CD4-positive, CD25-positive, alpha-beta regulatory T cell (primary cell): ENCODE data around the gene SLC38A3. TPM values are rescaled to one million over a fixed set of nuclear protein-coding genes. Genes with fewer than 3 reads are reported as not detected.

Source experiments
- ATAC-seq, 2 donors: fragments of 150-1000 bp; cut with Tn5 transposase; one replicate each; pipeline ENCODE4 v1.10.0; 2021; ENCODE audit warnings: low read depth in 2 of 2, moderate number of reproducible peaks in 2 of 2, moderate library complexity in 1 of 2
- DNase-seq, 3 donors: peaks; one replicate each; pipeline versions ENCODE4 v3.0.0 to v3.0.0-alpha.2; 2012 to 2022; ENCODE audit warnings: mixed read lengths in 1 of 3
- H3K27ac ChIP-seq: one replicate; pipeline ENCODE4 v1.7.0; 2013; ENCODE audit warnings: mild to moderate bottlenecking, low read length; ENCODE audit not compliant: insufficient read depth, poor library complexity, severe bottlenecking
- H3K27me3 ChIP-seq: one replicate; pipeline ENCODE4 v1.7.0; 2013; ENCODE audit warnings: low read length; ENCODE audit not compliant: control insufficient read depth, insufficient read depth
- H3K36me3 ChIP-seq: one replicate; pipeline ENCODE4 v1.7.0; 2013; ENCODE audit warnings: mild to moderate bottlenecking, low read length, moderate library complexity; ENCODE audit not compliant: control insufficient read depth, insufficient read depth
- H3K4me1 ChIP-seq: 2 replicates; pipeline ENCODE4 v1.7.0; 2013; ENCODE audit warnings: mild to moderate bottlenecking, low read length; ENCODE audit not compliant: insufficient read depth, control insufficient read depth, poor library complexity, severe bottlenecking
- H3K4me3 ChIP-seq: one replicate; pipeline ENCODE4 v1.7.0; 2013; ENCODE audit warnings: low read depth, mild to moderate bottlenecking, low read length, moderate library complexity
- H3K9me3 ChIP-seq, 2 experiments: 1 replicate in 1 of 2; 2 replicates in 1 of 2; pipeline ENCODE4 v1.7.0; 2013; ENCODE audit warnings: low read length in 2 of 2, mild to moderate bottlenecking in 1 of 2, moderate library complexity in 1 of 2; ENCODE audit not compliant: control insufficient read depth in 2 of 2
- H3K27ac Mint-ChIP-seq, 3 donors: one replicate each; pipeline ENCODE4 v1.8.0; 2020 to 2022; ENCODE audit warnings: mild to moderate bottlenecking in 3 of 3, mixed read lengths in 3 of 3, moderate library complexity in 2 of 3
- H3K27me3 Mint-ChIP-seq: one replicate; pipeline ENCODE4 v1.8.0; 2022; ENCODE audit warnings: mild to moderate bottlenecking, mixed read lengths
- H3K36me3 Mint-ChIP-seq: one replicate; pipeline ENCODE4 v1.8.0; 2020; ENCODE audit warnings: mixed read lengths
- H3K4me1 Mint-ChIP-seq, 4 donors: one replicate each; pipeline ENCODE4 v1.8.0; 2020 to 2022; ENCODE audit warnings: mixed read lengths in 4 of 4, mild to moderate bottlenecking in 1 of 4
- H3K4me3 Mint-ChIP-seq, 4 donors: one replicate each; pipeline ENCODE4 v1.8.0; 2020 to 2022; ENCODE audit warnings: mild to moderate bottlenecking in 4 of 4, mixed read lengths in 4 of 4, moderate library complexity in 3 of 4
- H3K9me3 Mint-ChIP-seq, 7 donors: one replicate each; pipeline ENCODE4 v1.8.0; 2020 to 2022; ENCODE audit warnings: mixed read lengths in 7 of 7, mild to moderate bottlenecking in 3 of 7, moderate library complexity in 2 of 7
- polyA plus RNA-seq, 4 donors: library from polyadenylated mRNA; unstranded; fragments of 300-500 nt; fragmentation: Illumina TruSeq; gene quantifications; one replicate each; pipeline ENCODE4 v1.2.3, GENCODE V29; 2021
- total RNA-seq: library from RNA; stranded (reverse); gene quantifications from one replicate; pipeline ENCODE4 v1.2.3, GENCODE V29; 2022

Gene SLC38A3
- total and polyA plus RNA-seq, 5 donors from 2014 or later: not detected

GRCh38 chr3:50233176-50233575 is 28.1 kb downstream of the SLC38A3 start:
- no peak for ATAC-seq
- H3K36me3 ChIP-seq: no peaks in the 10 kb centered on the region
- H3K9me3 Mint-ChIP-seq: no peaks in the 10 kb centered on the region
- peaks cover 10% of the 10 kb centered on the region for H3K27me3 Mint-ChIP-seq
- H3K4me3 Mint-ChIP-seq: peak overlapping the region in 2 of 4 donors; percentile 47 to 69
- H3K9me3 ChIP-seq: no peaks in the 10 kb centered on the region
- H3K4me1 Mint-ChIP-seq: peaks cover 0 to 32% (median 10%) of the 10 kb centered on the region in 4 donors
- no peak overlapping the region for H3K27ac ChIP-seq
- H3K4me3 ChIP-seq: no peak overlapping the region
- peak overlapping the region in 1 of 3 donors; percentile 44 for H3K27ac Mint-ChIP-seq
- H3K27me3 ChIP-seq: no peaks in the 10 kb centered on the region
- peaks cover 21% of the 10 kb centered on the region for H3K4me1 ChIP-seq
- no peak for DNase-seq
- no peaks in the 10 kb centered on the region for H3K36me3 Mint-ChIP-seq

GRCh38 chr3:50235716-50236483 is 30.8 kb downstream of the SLC38A3 start, which contains the start of gene GNAI2:
TSS of gene GNAI2 (plus strand) at chr3:50236204. CDS start at chr3:50236336, 132 bp downstream.
- Mint-ChIP-seq H3K27ac (peak within 1 kb of the TSS; percentile 95 to 97 (median 96)), H3K9me3 (no peaks in the 10 kb centered on the region), H3K4me1 (peaks cover 0 to 49% (median 22%) of the 10 kb centered on the region in 4 donors), H3K4me3 (peak within 1 kb of the TSS; percentile 94 to 99 (median 98)), H3K36me3 (no peaks in the 10 kb centered on the region), H3K27me3 (peaks cover 10% of the 10 kb centered on the region)
- Histone ChIP-seq H3K36me3 (peaks cover 11% of the 10 kb centered on the region), H3K9me3 (no peaks in the 10 kb centered on the region), H3K4me1 (peaks cover 47% of the 10 kb centered on the region), H3K4me3 (peak within 1 kb of the TSS; percentile 91), H3K27me3 (no peaks in the 10 kb centered on the region), H3K27ac (peak within 1 kb of the TSS; percentile 83)
- DNase-seq: peak; percentile 98 to 99 (median 99)
- peak; percentile 90 to 93 for ATAC-seq

GRCh38 chr3:50236484-50237132 is 31.5 kb downstream of the SLC38A3 start:
- Histone ChIP-seq H3K27ac (peak overlapping the region; percentile 83), H3K9me3 (no peaks in the 10 kb centered on the region), H3K27me3 (no peaks in the 10 kb centered on the region), H3K4me3 (peak overlapping the region; percentile 91), H3K36me3 (peaks cover 11% of the 10 kb centered on the region), H3K4me1 (peaks cover 54% of the 10 kb centered on the region)
- H3K27me3 Mint-ChIP-seq: peaks cover 10% of the 10 kb centered on the region
- peak overlapping the region; percentile 92 to 97 (median 96) for H3K27ac Mint-ChIP-seq
- peak overlapping the region; percentile 94 to 99 (median 98) for H3K4me3 Mint-ChIP-seq
- no peak for ATAC-seq
- peaks cover 0 to 56% (median 27%) of the 10 kb centered on the region in 4 donors for H3K4me1 Mint-ChIP-seq
- H3K9me3 Mint-ChIP-seq: no peaks in the 10 kb centered on the region
- no peak for DNase-seq
- no peaks in the 10 kb centered on the region for H3K36me3 Mint-ChIP-seq

- Mint-ChIP-seq H3K36me3 (no peaks in the 10 kb centered on the region), H3K27me3 (peaks cover 10% of the 10 kb centered on the region), H3K4me1 (peaks cover 0 to 62% (median 29%) of the 10 kb centered on the region in 4 donors), H3K4me3 (peak overlapping the region; percentile 94 to 99 (median 98)), H3K9me3 (no peaks in the 10 kb centered on the region), H3K27ac (peak overlapping the region; percentile 92 to 97 (median 96))
- Histone ChIP-seq H3K4me1 (peaks cover 60% of the 10 kb centered on the region), H3K4me3 (peak overlapping the region; percentile 91), H3K36me3 (peaks cover 11% of the 10 kb centered on the region), H3K27me3 (no peaks in the 10 kb centered on the region), H3K9me3 (no peaks in the 10 kb centered on the region), H3K27ac (peak overlapping the region; percentile 83)
- no peak for ATAC-seq
- peak in 2 of 3 donors; percentile 59 to 69 for DNase-seq
These were observed 32.1 kb downstream of the SLC38A3 start for GRCh38 chr3:50237133-50237651.

- peaks cover 0 to 67% (median 33%) of the 10 kb centered on the region in 4 donors for H3K4me1 Mint-ChIP-seq
- peaks cover 10% of the 10 kb centered on the region for H3K27me3 Mint-ChIP-seq
These were observed 32.9 kb downstream of the SLC38A3 start for GRCh38 chr3:50237754-50238548.

GRCh38 chr3:50238549-50239026 is 33.5 kb downstream of the SLC38A3 start:
- DNase-seq (peak in 1 of 3 donors; percentile 44), ATAC-seq (no peak)
- peak overlapping the region; percentile 91 for H3K4me3 ChIP-seq
- peaks cover 0 to 69% (median 34%) of the 10 kb centered on the region in 4 donors for H3K4me1 Mint-ChIP-seq
- no peaks in the 10 kb centered on the region for H3K9me3 ChIP-seq
- peaks cover 12% of the 10 kb centered on the region for H3K36me3 ChIP-seq
- peak overlapping the region; percentile 94 to 99 (median 98) for H3K4me3 Mint-ChIP-seq
- H3K27me3 ChIP-seq: no peaks in the 10 kb centered on the region
- peak overlapping the region; percentile 76 to 97 (median 96) for H3K27ac Mint-ChIP-seq
- peaks cover 74% of the 10 kb centered on the region for H3K4me1 ChIP-seq
- H3K36me3 Mint-ChIP-seq: no peaks in the 10 kb centered on the region
- no peaks in the 10 kb centered on the region for H3K9me3 Mint-ChIP-seq
- peak overlapping the region; percentile 83 for H3K27ac ChIP-seq
- peaks cover 10% of the 10 kb centered on the region for H3K27me3 Mint-ChIP-seq

More at GRCh38 chr3:50237754-50238548, 32.9 kb downstream of the SLC38A3 start:
- Histone ChIP-seq H3K27me3 (no peaks in the 10 kb centered on the region), H3K9me3 (no peaks in the 10 kb centered on the region), H3K27ac (peak overlapping the region; percentile 83), H3K4me3 (peak overlapping the region; percentile 91), H3K36me3 (peaks cover 11% of the 10 kb centered on the region), H3K4me1 (peaks cover 67% of the 10 kb centered on the region)
- ATAC-seq: peak; percentile 48 to 53
- Mint-ChIP-seq H3K36me3 (no peaks in the 10 kb centered on the region), H3K4me3 (peak overlapping the region; percentile 94 to 99 (median 98)), H3K27ac (peak overlapping the region; percentile 92 to 97 (median 96)), H3K9me3 (no peaks in the 10 kb centered on the region)
- peak; percentile 82 to 95 (median 86) for DNase-seq

GRCh38 chr3:50239649-50240048 is 34.6 kb downstream of the SLC38A3 start:
- Mint-ChIP-seq H3K4me3 (peak overlapping the region; percentile 68 to 98 (median 96)), H3K9me3 (peaks cover 0 to 2% (median 0%) of the 10 kb centered on the region in 7 donors), H3K27me3 (peaks cover 10% of the 10 kb centered on the region), H3K36me3 (no peaks in the 10 kb centered on the region), H3K4me1 (peaks cover 0 to 77% (median 41%) of the 10 kb centered on the region in 4 donors), H3K27ac (peak overlapping the region; percentile 79 to 96 (median 88))
- no peaks in the 10 kb centered on the region for H3K27me3 ChIP-seq
- H3K9me3 ChIP-seq: no peaks in the 10 kb centered on the region
- no peak for DNase-seq
- no peak overlapping the region for H3K4me3 ChIP-seq
- H3K27ac ChIP-seq: peak overlapping the region; percentile 83
- no peak for ATAC-seq
- H3K36me3 ChIP-seq: peaks cover 14% of the 10 kb centered on the region
- peaks cover 84% of the 10 kb centered on the region for H3K4me1 ChIP-seq
